Ovary (tissue), 3 donors: Measurements from ENCODE around the gene SURF1.

ENCODE experiments used
- POLR2A ChIP-seq: fragments of 450-650 bp; IDR thresholded peaks from one replicate; pipeline ENCODE4 v1.6.1; 2017; ENCODE audit warnings: antibody characterized with exemption, mild to moderate bottlenecking, moderate library complexity
- TF ChIP-seq, protein P1 (sequence below), 3 donors: fragments of 450-650 bp in 2 of 3; fragments of 200-600 bp in 1 of 3; IDR thresholded peaks; one replicate each; pipeline versions ENCODE4 v1.5.1 to v1.8.0; 2016 to 2022; ENCODE audit warnings: antibody characterized with exemption in 3 of 3, mild to moderate bottlenecking in 1 of 3
- donor health status: DM: no; HTN: no; CAD: no.

DNA sequence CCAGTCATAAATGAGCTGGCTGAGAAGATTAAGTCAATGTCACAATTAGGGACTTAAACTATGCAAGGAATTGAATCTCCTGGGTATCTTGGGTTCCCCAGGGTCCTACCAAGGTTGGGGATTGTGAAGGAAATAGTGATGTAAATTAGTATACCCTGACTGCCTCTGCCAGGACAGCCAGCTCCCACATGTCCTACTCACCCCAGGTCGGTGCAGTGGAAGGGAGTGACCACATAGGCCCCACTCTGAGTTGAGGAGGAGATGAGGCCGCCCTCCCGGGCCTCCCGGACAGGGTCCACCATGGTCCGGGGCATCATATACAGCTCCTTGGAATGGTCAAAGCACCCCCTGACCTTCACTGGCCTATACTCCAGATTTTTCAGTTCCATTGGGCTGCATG, 2.7 kb downstream of the SURF1 start:
- TF ChIP-seq, protein P1, sequence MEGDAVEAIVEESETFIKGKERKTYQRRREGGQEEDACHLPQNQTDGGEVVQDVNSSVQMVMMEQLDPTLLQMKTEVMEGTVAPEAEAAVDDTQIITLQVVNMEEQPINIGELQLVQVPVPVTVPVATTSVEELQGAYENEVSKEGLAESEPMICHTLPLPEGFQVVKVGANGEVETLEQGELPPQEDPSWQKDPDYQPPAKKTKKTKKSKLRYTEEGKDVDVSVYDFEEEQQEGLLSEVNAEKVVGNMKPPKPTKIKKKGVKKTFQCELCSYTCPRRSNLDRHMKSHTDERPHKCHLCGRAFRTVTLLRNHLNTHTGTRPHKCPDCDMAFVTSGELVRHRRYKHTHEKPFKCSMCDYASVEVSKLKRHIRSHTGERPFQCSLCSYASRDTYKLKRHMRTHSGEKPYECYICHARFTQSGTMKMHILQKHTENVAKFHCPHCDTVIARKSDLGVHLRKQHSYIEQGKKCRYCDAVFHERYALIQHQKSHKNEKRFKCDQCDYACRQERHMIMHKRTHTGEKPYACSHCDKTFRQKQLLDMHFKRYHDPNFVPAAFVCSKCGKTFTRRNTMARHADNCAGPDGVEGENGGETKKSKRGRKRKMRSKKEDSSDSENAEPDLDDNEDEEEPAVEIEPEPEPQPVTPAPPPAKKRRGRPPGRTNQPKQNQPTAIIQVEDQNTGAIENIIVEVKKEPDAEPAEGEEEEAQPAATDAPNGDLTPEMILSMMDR (IDR thresholded peaks at IDR 0.05) = no peak
- no peak for TF ChIP-seq POLR2A
